GM21717 (cell line): ENCODE data around the gene PCGF3.
"Not testable (repeated sequence)": the region's sequence is repeated elsewhere in the genome, so short reads cannot be mapped to it uniquely, and the experiment has no call there.

ENCODE experiments used
- ATAC-seq: cut with Tn5 transposase; IDR thresholded peaks from one replicate; pipeline ENCODE4 v1.9.1; 2021; ENCODE audit warnings: mild to moderate bottlenecking, moderate library complexity; ENCODE audit not compliant: unreplicated experiment

PCGF3 gene

GRCh38 chr4:740011-740410 lies 34.4 kb downstream of the PCGF3 start:
- ATAC-seq = no peak

GRCh38 chr4:740656-741282 lies 35.1 kb downstream of the PCGF3 start:
- ATAC-seq = no peak

GRCh38 chr4:742096-742741 lies 36.6 kb downstream of the PCGF3 start:
- no peak for ATAC-seq

GRCh38 chr4:742742-743311 lies 37.2 kb downstream of the PCGF3 start:
- no peak for ATAC-seq

- ATAC-seq = no peak
These were observed 38.0 kb downstream of the PCGF3 start for GRCh38 chr4:743463-744211.

GRCh38 chr4:744212-744841 lies 38.7 kb downstream of the PCGF3 start:
- ATAC-seq = no peak

- ATAC-seq = no peak
These were observed 42.0 kb downstream of the PCGF3 start for GRCh38 chr4:747546-748170.

GRCh38 chr4:748461-748860 lies 42.8 kb downstream of the PCGF3 start:
- ATAC-seq = no peak

GRCh38 chr4:749698-750666 lies 44.4 kb downstream of the PCGF3 start:
- ATAC-seq = no peak

- ATAC-seq = no peak
These were observed 46.0 kb downstream of the PCGF3 start for GRCh38 chr4:751676-752075.

GRCh38 chr4:752196-752861 lies 46.7 kb downstream of the PCGF3 start:
- no peak for ATAC-seq

- not testable (repeated sequence) for ATAC-seq
These were observed 47.6 kb downstream of the PCGF3 start for GRCh38 chr4:753186-753585.

- no peak for ATAC-seq
These were observed 48.8 kb downstream of the PCGF3 start for GRCh38 chr4:754221-755120.

GRCh38 chr4:757111-757510 lies 51.5 kb downstream of the PCGF3 start:
- no peak for ATAC-seq

- not testable (repeated sequence) for ATAC-seq
These were observed 54.2 kb downstream of the PCGF3 start for GRCh38 chr4:759810-760209.

GRCh38 chr4:760616-761015 lies 55.0 kb downstream of the PCGF3 start:
- no peak for ATAC-seq

- no peak for ATAC-seq
These were observed 55.5 kb downstream of the PCGF3 start for GRCh38 chr4:761086-761485.

- ATAC-seq = no peak
These were observed 56.1 kb downstream of the PCGF3 start for GRCh38 chr4:761739-762138.
